ENCODE data around the gene TOR1A. TPM values are rescaled to one million over a fixed set of nuclear protein-coding genes. Genes with fewer than 3 reads are reported as not detected.

TOR1A gene
- total and polyA plus RNA-seq, 8 donors = 8.9 to 17.5 (median 12.2) TPM

GRCh38 chr9:129823542-129823934 is 398 bp downstream of the TOR1A start:
- Histone ChIP-seq H3K36me3 (peaks cover 0 to 36% (median 8%) of the 10 kb centered on the region in 3 donors), H3K27me3 (no peaks in the 10 kb centered on the region), H3K9me3 (no peaks in the 10 kb centered on the region), H3K27ac (peak overlapping the region in 3 of 4 donors; percentile 38 to 50 (median 46)), H3K4me1 (peaks cover 0 to 4% (median 0%) of the 10 kb centered on the region in 3 donors), H3K4me3 (peak overlapping the region; percentile 72 to 84 (median 76))
- peak in 2 of 6 donors; percentile 60 to 81 for DNase-seq
- WGBS, 2 donors = 0 to 1% methylated on average over 6 to 14 of the region's 15 CpGs
- peak; percentile 29 to 62 (median 52) for ATAC-seq
- TF ChIP-seq CTCF (IDR thresholded peaks at IDR 0.05) = no peak
- intact Hi-C loops (cut with DNase I) = no loop called here
- FAIRE-seq = no peak

GRCh38 chr9:129822898-129823541 is 916 bp downstream of the TOR1A start:
- FAIRE-seq (no peak), DNase-seq (peak in 3 of 6 donors; percentile 32 to 76 (median 63)), ATAC-seq (peak; percentile 22 to 48 (median 28))
- H3K9me3 ChIP-seq = no peaks in the 10 kb centered on the region
- peaks cover 0 to 36% (median 10%) of the 10 kb centered on the region in 3 donors for H3K36me3 ChIP-seq
- intact Hi-C loops (cut with DNase I) = no loop called here
- H3K4me1 ChIP-seq = peaks cover 0 to 4% (median 0%) of the 10 kb centered on the region in 3 donors
- 23 to 28% methylated on average over 24 to 26 of the region's 26 CpGs for whole genome bisulfite sequencing, 2 donors
- H3K4me3 ChIP-seq = peak overlapping the region; percentile 7 to 84 (median 76)
- no peaks in the 10 kb centered on the region for H3K27me3 ChIP-seq
- TF ChIP-seq CTCF (IDR thresholded peaks at IDR 0.05) = no peak
- no peak overlapping the region for H3K27ac ChIP-seq

- H3K27ac ChIP-seq = no peak overlapping the region
- FAIRE-seq (no peak), ATAC-seq (peak in 1 of 4 donors; percentile 5), DNase-seq (no peak)
- H3K9me3 ChIP-seq = no peaks in the 10 kb centered on the region
- TF ChIP-seq CTCF (IDR thresholded peaks at IDR 0.05) = no peak
- intact Hi-C loops (cut with DNase I) = no loop called here
- peaks cover 0 to 32% (median 8%) of the 10 kb centered on the region in 3 donors for H3K36me3 ChIP-seq
- H3K27me3 ChIP-seq = no peaks in the 10 kb centered on the region
- no peaks in the 10 kb centered on the region for H3K4me1 ChIP-seq
- 75 to 80% methylated on average over 14 of the region's 14 CpGs for WGBS, 2 donors
- H3K4me3 ChIP-seq = no peak overlapping the region
These were observed 7.2 kb downstream of the TOR1A start for GRCh38 chr9:129816501-129817435.

- 90 to 93% methylated on average over 11 of the region's 11 CpGs for WGBS, 2 donors
- no peak for ATAC-seq
- Histone ChIP-seq H3K4me3 (no peak overlapping the region), H3K27ac (no peak overlapping the region), H3K9me3 (no peaks in the 10 kb centered on the region), H3K36me3 (peaks cover 0 to 19% (median 5%) of the 10 kb centered on the region in 3 donors), H3K4me1 (peaks cover 0 to 7% (median 2%) of the 10 kb centered on the region in 3 donors), H3K27me3 (no peaks in the 10 kb centered on the region)
- no peak for TF ChIP-seq CTCF (IDR thresholded peaks at IDR 0.05)
- FAIRE-seq = no peak
- intact Hi-C loops (cut with DNase I) = no loop called here
- DNase-seq = peak in 1 of 6 donors; percentile 54
These were observed 8.7 kb downstream of the TOR1A start for GRCh38 chr9:129815278-129815677.

Data from pancreas (tissue), 10 donors.